ENCODE results near the gene ATP1A4.

Gene ATP1A4

DNA sequence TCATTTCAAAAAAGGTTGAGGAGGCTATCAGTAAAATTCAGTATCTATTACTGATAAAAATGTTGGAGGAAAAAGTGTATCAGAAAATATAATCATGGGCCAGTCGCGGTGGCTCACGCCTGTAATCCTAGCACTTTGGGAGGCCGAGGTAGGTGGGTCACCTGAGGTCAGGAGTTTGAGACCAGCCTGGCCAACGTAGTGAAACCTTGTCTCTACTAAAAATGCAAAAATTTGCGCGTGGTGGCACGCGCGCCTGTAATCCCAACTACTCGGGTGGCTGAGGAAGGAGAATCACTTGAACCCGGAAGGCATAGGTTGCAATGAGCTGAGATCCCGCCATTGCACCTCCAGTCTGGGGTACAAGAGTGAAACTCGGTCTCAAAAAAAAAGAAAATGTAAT is 5.3 kb upstream of the ATP1A4 start:
- DNase-seq (ENCODE audit: low read depth), result no peak

DNA sequence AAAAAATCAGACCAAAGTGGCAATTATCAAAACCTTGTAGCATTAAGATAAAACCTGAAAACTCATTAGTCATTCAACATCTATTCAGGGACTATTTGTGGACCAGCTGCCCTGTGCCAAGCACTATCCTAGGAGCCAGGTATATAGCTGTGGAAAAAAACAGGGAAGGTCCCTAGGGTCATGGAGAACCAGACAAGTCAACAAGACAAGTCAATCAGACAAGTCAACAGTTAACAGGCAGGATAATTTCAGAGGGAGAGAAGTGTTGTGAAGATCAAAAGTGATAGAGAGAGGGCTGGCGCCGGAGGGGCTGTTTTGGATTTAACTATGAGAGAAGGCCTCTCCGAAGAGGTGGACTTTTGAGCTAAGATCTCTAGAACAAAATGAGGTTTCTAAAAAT is 3.3 kb upstream of the ATP1A4 start:
- DNase-seq (ENCODE audit: low read depth), result no peak

DNA sequence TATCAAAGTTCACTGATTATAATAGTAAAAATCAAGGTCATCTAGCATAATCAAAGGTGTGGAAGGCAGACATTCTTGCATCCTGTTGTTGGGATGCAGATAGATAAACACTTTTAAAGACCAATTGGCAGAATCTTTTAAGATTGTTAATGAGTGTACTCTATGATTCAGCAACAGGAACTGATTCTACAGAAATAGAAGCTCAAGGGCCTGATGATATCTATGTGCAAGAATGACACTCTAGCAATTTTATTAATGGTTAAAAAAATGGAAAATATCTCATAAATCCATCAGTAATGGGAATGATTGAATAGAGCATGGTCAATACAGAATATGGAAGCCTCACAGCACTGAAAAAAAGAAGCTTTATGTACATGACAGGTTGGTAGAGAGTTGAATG is 2.2 kb upstream of the ATP1A4 start:
- DNase-seq (ENCODE audit: low read depth), result no peak

DNA sequence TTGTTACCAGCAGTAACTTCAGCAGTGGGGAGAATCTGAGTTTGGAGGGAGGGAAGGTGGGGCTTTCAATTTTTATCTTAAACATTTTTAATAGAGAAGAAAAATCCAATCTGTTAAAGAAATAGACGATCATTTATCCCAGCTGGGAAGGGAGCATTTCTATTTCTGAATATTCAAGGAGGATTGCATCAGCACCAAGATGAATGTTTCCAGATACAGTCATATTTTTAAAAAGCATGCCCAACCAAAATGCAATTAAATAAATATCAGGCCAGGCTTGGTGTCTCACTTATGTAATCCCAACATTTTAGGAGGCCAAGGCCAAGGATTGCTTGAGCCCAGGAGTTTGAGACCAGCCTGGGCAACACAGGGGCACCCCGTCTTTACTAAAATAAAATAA is 1.7 kb upstream of the ATP1A4 start:
- DNase-seq (ENCODE audit: low read depth), result no peak

DNA sequence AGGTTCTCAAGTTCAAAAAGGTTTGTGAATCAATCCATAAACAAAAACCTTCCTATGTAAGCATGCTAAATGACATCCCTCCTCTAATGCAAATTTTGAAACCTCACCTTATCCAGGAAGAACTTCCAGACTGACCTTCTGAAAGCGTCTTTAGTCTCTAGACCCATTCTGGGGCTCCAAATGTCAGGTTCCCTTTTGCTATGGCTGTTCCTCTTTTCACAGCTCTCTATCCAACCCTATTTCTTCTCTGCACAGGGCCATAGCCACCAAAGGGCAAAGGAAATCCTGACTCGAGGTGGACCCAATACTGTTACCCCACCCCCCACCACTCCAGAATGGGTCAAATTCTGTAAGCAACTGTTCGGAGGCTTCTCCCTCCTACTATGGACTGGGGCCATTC is 3.4 kb downstream of the ATP1A4 start:
- DNase-seq (ENCODE audit: low read depth), result no peak

DNA sequence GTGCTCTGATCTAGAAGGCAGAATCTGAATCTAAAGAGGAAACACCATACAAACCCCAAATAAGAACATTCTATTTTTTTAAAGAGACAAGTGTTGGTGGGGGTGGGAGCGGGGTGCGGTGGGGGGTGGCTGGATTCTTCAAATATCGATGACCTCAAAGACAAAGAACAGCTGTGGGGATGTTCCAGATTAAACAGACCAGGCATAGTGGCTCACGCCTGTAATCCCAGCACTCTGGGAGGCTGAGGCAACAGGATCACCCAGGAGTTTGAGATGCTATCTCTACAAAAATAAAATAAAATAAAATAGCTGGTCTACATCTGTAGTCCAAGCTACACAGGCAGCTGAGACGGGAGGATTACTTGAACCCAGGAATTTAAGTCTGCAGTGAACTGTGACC is 5.0 kb downstream of the ATP1A4 start:
- no peak for DNase-seq (ENCODE audit: low read depth)

DNA sequence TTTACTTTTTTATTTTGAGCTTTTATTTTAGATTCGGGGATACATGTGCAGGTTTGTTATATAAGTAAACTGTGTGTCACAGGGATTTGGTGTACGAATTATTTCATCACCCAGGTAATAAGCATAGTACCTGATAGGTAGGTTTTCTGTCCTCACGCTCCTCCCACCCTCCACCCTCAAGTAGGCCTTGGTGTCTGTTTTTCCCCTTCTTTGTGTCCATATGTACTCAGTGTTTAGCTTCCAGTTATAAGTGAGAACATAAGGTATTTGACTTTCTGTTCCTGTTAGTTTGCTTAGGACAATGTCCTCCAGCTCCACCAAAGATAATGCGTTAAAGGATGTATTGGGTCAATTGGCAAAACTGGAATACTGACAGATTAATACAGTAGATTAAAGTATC is 5.8 kb downstream of the ATP1A4 start:
- DNase-seq (ENCODE audit: low read depth), result no peak

DNA sequence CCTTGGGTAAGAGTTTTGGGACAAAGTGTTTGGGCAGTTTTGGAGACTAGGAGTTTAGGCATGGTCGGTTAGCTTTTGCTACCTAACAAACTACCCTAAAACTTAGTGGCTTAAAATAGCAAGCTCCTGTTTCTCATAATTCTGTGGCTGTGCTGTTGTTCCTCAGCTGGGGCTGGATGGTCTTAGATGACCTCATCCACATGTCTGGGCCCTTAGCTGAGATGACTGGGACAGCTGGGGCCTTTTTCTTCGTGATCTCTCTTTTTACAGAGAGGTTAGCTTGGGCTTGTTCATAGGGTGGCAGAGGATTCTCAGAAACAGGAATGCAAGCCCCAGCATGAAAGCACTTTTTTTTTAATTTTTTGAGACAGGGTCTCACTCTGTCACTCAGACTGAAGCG is 6.6 kb downstream of the ATP1A4 start:
- no peak for DNase-seq (ENCODE audit: low read depth)

DNA sequence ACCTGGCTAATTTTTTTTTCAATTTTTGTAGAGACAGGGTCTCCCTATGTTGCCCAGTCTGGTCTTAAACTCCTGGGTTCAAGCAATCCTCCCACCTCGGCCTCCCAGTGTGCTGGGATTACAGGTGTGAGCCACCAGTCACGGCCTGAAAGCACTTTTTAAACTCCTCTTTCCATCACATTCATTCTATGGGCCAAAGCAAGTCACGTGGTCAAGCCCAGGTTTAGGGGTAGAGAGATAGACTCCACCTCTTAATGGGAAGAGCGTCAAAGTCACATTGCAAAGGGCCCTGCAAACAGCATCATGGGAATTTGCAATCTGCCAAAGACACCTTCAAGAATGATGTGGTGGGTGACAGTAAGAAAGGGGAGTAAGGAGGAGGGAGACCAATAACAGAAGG is 7.1 kb downstream of the ATP1A4 start:
- no peak for DNase-seq (ENCODE audit: low read depth)

DNA sequence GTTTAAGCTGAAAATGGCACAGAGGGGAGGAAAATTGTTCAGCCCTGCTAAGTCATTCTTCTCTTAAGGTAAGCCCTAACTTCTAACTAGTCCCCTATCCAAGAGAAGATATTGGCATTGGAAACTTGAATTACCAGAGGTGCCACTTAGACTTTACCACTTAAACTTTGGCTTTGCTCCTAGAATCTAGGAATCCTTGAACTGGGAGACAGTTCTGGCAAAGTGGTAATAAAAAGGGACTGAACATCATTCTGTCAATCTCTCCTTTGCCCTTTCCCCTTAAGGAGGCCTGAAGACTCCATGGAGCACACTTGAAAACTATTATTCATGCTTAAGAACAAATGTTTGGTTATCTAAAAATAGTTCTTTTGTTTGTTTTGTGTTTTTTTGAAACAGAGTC is 8.4 kb downstream of the ATP1A4 start:
- DNase-seq (ENCODE audit: low read depth), result no peak

DNA sequence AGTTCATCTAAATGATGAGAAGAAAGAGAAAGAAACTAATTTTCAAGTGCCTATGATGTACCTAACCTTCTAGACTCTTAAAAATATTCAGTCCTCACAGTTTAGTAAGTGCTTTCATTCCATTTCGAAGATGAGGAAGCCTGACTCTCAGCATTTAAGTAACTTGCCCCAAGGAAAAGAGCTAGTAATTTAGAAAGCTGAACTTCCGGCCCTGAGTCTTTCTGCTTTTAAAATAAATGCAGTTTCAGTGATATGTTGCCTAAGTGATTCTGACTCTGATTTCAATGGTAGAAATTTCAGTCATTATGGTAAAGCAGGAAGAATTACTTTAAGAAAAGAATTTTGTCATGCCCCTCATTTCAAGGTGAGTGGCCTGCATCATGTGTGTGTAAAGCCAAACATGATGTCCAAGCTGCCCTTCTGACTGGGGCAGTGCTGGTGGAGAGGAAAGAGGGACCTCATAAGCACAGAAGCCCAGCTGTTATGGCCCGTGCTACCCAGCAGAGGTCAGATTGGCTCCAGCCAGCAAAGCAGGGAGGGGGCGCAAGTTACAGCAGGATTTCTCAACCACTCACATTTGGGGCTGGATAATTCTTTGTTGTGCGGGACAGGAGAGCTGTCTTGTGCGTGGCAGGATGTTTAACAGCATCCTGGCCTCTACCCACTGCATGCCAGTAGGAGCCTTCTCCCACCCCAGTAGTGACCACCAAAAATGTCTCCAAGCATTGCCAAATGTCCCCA is 10.7 kb downstream of the ATP1A4 start:
- DNase-seq (ENCODE audit: low read depth), result no peak

DNA sequence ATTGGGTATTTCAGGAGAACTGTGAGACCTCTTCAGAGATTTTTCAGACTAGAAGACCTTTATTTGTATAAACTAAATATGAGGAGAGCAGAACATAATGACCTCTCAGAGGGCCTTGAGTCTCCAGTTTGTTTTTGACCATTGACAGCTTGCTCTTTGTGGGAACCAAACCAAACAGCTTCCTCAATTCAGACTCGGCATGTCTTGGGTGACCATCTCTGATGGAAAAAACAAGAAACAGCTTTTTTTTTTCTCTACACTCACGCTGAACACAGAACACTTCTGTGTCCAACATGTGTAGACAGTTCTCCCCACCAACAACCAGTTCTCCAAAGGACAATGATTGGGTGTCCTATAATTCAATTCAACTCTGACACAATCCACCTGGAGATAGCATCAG is 11.5 kb downstream of the ATP1A4 start:
- no peak for DNase-seq (ENCODE audit: low read depth)

DNA sequence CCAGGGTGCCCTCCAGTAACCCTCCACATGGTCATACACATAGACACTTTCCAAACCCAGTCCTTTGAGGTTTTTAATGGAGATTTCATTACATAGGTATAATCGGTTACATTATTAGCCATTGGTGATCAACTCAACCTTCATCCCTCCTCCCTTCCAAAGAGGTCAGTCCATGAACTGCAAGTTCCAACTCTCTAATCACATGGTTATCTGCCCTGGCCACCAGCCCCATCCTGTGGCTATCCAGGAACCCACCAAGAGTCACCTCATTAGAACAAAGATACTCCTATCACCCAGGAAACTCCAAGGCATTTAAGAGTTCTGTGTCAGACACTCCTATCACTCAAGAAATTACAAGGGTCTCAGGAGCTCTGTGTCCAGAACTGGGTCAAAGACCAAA is 12.2 kb downstream of the ATP1A4 start:
- no peak for DNase-seq (ENCODE audit: low read depth)

DNA sequence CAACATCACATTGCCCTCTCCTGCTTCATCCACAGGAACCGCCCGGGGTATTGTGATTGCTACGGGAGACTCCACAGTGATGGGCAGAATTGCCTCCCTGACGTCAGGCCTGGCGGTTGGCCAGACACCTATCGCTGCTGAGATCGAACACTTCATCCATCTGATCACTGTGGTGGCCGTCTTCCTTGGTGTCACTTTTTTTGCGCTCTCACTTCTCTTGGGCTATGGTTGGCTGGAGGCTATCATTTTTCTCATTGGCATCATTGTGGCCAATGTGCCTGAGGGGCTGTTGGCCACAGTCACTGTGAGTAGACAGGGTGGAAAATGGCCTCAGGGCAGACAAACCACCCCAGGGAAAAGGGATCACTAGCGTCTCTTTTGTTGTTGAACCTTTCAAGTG is 12.7 kb downstream of the ATP1A4 start:
- DNase-seq (ENCODE audit: low read depth), result no peak

DNA sequence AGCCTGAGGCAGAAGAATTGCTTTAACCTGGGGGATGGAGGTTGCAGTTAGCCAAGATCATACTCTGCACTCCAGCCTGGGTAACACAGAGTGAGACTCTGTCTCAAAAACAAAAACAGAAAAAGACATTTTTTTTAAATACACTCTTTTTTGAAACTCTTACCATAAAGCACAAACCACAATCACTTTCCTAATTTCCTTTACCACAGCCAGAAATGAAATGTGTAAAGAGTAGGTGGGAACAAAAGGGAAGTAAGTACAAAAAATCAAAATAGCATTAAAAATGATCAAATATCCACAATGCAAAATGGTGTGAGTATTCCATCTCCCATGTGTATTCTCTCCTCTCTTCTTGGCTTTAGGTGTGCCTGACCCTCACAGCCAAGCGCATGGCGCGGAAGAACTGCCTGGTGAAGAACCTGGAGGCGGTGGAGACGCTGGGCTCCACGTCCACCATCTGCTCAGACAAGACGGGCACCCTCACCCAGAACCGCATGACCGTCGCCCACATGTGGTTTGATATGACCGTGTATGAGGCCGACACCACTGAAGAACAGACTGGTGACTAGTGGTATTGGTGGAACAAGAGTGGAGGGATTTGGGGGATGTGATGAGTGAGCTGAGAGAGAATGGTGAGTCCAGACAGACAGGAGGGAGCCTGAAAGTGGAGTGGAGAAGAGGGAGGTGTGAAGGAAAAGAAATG is 14.9 kb downstream of the ATP1A4 start:
- DNase-seq (ENCODE audit: low read depth), result no peak

DNA sequence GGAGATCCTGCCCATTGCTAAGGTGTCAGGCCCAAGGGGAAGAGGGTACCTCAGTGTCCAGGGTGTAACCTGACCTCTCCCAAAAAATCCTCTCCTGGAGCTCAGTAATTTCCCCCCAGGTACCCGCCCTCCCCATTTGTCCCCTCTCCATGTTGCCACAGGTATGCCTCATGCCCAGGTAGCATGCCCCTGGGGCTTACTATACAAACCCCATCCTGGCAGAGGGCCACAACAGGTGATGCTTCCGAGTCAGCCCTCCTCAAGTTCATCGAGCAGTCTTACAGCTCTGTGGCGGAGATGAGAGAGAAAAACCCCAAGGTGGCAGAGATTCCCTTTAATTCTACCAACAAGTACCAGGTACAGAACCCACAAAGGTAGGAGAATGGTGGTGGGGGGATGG is 15.7 kb downstream of the ATP1A4 start:
- DNase-seq (ENCODE audit: low read depth), result no peak

DNA sequence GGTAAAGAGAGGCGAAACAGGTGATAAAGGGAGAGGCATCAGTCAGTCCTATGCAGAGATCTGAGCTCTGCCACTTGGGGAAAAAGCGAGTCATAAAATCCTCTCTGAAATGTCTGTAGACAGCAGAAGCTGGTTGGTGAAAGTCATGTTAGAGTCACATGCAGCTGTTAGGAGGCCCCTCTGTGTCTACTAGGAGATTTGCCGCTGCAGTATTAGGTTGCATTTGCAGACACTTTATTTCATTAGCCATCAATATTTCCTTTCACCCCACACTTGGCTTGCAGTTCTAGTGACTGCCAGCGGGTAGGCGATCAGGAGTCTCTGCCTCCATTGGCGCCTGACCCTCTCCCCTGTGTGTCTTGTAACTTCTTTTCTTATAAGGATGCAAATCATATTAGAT is 16.2 kb downstream of the ATP1A4 start:
- DNase-seq (ENCODE audit: low read depth), result no peak

DNA sequence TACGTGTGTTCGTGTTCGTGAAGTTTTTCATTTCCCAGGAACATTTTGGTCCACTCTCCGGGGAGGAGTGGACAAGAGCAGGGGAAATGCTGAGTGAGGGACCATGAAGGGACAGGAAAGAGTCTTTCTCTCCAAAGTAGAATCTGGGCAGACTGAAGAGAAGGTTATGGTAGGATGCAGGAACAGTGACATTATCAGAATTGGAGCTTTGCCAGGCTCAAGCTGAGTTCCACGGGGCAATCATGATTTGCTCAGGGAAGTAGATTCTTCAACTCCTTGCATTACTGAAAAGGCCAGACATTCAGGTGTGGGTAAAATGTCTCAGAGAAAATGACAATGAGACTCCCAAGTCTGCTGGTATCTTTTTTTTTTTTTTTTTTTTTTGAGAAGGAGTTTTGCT is 16.6 kb downstream of the ATP1A4 start:
- no peak for DNase-seq (ENCODE audit: low read depth)

DNA sequence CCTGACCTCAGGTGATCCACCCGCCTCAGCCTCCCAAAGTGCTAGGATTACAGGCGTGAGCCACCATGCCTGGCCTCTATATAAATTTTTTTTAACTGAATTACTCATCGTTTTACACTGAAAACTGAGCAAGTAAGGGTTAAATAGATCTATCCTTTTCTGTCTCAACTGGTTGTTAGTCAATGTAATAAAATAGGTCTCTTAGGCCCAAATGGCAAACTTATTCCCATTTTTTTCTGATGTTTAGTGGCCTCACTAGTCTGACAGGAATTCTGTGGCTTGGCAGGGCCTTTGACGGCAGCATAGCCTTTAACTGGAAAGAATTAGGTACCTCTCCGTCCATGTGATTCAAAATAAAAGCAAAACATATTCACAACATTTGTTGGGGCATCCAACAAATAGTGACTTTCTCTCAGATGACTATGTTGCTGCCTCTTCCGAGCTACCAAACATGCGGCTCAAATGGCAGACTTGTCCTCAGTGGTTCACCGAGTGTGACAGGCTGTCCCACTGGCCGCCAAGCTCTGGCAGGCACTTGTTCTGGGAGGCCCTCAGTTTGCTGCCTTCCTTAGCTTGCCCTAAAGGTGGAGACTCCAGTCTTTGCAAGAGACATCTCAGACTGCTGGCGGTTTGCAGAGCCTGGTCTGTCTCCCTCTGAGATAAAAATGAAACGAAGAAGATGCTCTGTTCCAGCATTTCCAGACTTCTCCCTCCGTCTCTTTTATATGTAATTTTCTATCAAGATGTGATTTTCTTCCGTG is 17.4 kb downstream of the ATP1A4 start:
- no peak for DNase-seq (ENCODE audit: low read depth)

DNA sequence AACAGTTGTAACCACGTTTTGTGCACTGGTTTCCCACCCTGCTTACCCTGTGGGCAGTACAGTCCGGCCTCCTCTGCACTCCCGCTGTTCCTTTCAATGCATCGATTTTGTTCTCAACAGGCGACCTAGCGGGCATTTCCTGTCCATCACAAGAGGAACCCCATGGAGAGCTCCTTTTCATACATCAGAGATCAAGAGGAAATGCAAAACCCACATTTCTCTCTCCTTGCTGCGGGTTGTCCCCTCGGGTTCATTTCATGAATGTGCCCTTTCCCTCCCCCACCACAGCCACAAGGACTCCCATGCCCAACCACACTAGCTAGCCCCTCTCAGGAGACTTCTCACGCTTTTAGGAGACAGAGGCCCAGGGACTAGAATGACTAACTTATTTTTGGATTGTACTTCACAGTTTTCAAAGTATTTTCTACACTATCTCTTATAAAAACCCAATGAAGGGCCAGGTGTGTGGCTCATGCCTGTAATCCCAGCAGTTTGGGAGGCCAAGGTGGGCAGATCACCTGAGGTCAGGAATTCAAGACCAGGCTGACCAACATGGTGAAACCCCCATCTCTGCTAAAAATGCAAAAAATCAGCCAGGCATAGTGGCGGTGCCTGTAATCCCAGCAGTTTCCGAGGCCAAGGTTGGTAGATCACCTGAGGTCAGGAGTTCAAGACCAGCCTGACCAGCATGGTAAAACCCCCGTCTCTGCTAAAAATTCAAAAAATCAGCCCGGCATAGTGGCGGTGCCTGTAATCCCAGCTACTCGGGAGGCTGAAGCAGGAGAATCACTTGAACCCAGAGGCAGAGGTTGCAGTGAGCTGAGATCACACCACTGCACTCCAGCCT is 18.4 kb downstream of the ATP1A4 start:
- DNase-seq (ENCODE audit: low read depth), result no peak

DNA sequence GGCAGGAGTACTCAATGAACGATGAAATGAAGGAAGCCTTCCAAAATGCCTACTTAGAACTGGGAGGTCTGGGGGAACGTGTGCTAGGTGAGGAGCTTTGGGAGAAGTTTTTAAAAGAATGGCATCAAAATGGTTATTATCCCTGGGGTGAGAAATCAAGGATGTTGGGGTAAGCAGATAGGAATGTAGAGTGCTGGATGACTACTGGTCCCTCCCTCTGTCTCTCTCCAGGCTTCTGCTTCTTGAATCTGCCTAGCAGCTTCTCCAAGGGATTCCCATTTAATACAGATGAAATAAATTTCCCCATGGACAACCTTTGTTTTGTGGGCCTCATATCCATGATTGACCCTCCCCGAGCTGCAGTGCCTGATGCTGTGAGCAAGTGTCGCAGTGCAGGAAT is 20.0 kb downstream of the ATP1A4 start:
- no peak for DNase-seq (ENCODE audit: low read depth)

DNA sequence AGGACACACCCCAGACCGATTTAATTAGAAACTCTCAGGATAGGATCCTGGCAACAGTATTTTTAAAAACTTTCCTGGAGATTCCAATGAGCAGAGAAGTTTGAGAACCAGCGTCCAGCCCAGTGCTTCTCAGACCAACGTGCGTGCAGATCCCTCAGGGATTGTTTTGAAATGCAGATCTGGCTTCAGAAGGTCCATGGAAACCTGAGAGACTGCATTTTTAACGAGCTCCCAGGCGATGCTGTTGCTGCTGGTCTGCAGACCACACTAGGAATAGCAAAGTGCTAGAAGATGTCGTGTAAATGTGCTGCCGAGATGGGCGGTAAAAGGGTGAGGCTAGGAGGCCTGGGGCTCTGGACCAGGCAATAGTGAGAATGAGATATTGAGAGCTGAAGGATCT is 20.6 kb downstream of the ATP1A4 start:
- DNase-seq (ENCODE audit: low read depth), result no peak
